ENCODE measurements around the gene EFHC2.
"Not testable (repeated sequence)": the region's sequence is repeated elsewhere in the genome, so short reads cannot be mapped to it uniquely, and the experiment has no call there.

Gene EFHC2

DNA sequence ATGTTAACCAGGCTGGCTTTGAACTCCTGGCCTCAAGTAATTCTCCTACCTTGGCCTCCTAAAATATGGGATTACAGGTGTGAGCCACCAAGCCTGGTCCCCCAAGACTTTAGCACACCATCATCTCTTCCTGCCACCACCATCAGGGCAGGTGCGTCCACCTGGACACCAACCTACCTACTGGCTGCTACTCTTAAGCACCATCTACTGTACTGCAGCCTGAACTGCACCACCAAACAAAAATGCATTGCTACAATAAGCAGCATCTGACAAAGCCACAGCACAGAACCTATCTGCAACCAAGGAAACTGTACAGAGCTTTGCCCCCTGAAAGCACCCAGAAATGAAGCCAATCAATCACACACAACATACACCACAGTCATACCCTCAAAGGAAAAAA is 139.7 kb downstream of the EFHC2 start:
- H3K36me3 ChIP-seq (ENCODE audit: control insufficient read depth, insufficient read depth, low read length) = no peaks in the 10 kb centered on the region
- H3K4me1 ChIP-seq (ENCODE audit: control insufficient read depth, insufficient read depth, low read length) = no peaks in the 10 kb centered on the region
- no peaks in the 10 kb centered on the region for H3K27me3 ChIP-seq (ENCODE audit: control insufficient read depth, insufficient read depth, low read length)
- H3K27ac ChIP-seq (ENCODE audit: low read depth, low read length) = no peak overlapping the region
- no peak overlapping the region for H3K4me3 ChIP-seq (ENCODE audit: low read depth, low read length)
- no peak overlapping the region for H3K9ac ChIP-seq (ENCODE audit: low read length)
- H3K9me3 ChIP-seq (ENCODE audit: control insufficient read depth, insufficient read depth, low read depth, low read length) = no peaks in the 10 kb centered on the region

GRCh38 chrX:44202596-44202995 is 140.9 kb downstream of the EFHC2 start:
- no peaks in the 10 kb centered on the region for H3K36me3 ChIP-seq (ENCODE audit: control insufficient read depth, insufficient read depth, low read length)
- no peak overlapping the region for H3K4me3 ChIP-seq (ENCODE audit: low read depth, low read length)
- H3K9me3 ChIP-seq (ENCODE audit: control insufficient read depth, insufficient read depth, low read depth, low read length) = no peaks in the 10 kb centered on the region
- H3K4me1 ChIP-seq (ENCODE audit: control insufficient read depth, insufficient read depth, low read length) = peaks cover 1% of the 10 kb centered on the region; the same call in 1 of the 2 replicates
- H3K27ac ChIP-seq (ENCODE audit: low read depth, low read length) = no peak overlapping the region
- no peaks in the 10 kb centered on the region for H3K27me3 ChIP-seq (ENCODE audit: control insufficient read depth, insufficient read depth, low read length)
- no peak overlapping the region for H3K9ac ChIP-seq (ENCODE audit: low read length)

DNA sequence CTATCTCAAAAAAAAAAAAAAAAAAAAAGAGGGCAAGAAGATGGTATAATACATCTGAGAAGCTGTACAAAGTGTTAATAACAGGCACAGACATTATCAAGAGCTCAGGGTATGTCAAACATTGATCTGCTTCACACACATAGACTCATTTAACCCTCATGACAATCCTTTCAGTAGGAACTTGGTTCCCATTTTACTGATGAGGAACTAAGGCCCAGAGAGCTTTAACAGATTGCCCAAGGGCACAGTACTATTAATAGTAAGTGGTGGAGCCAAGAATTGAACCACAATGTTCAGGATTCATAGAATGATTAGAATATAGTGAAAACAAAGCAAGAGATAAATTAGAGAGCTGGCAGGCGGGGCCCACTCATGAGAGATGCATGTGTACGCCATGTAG is 154.4 kb downstream of the EFHC2 start:
- no peak overlapping the region for H3K4me3 ChIP-seq (ENCODE audit: low read depth, low read length)
- H3K36me3 ChIP-seq (ENCODE audit: control insufficient read depth, insufficient read depth, low read length) = no peaks in the 10 kb centered on the region
- H3K9ac ChIP-seq (ENCODE audit: low read length) = no peak overlapping the region
- H3K27ac ChIP-seq (ENCODE audit: low read depth, low read length) = no peak overlapping the region
- no peaks in the 10 kb centered on the region for H3K27me3 ChIP-seq (ENCODE audit: control insufficient read depth, insufficient read depth, low read length)
- no peaks in the 10 kb centered on the region for H3K4me1 ChIP-seq (ENCODE audit: control insufficient read depth, insufficient read depth, low read length)
- no peaks in the 10 kb centered on the region for H3K9me3 ChIP-seq (ENCODE audit: control insufficient read depth, insufficient read depth, low read depth, low read length)

- H3K9me3 ChIP-seq (ENCODE audit: control insufficient read depth, insufficient read depth, low read depth, low read length); H3K4me1 ChIP-seq (ENCODE audit: control insufficient read depth, insufficient read depth, low read length); H3K27me3 ChIP-seq (ENCODE audit: control insufficient read depth, insufficient read depth, low read length); H3K36me3 ChIP-seq (ENCODE audit: control insufficient read depth, insufficient read depth, low read length); H3K4me3 ChIP-seq (ENCODE audit: low read depth, low read length); H3K27ac ChIP-seq (ENCODE audit: low read depth, low read length); H3K9ac ChIP-seq (ENCODE audit: low read length): not testable (repeated sequence)
Measured at GRCh38 chrX:44187915-44188314, 155.6 kb downstream of the EFHC2 start.

DNA sequence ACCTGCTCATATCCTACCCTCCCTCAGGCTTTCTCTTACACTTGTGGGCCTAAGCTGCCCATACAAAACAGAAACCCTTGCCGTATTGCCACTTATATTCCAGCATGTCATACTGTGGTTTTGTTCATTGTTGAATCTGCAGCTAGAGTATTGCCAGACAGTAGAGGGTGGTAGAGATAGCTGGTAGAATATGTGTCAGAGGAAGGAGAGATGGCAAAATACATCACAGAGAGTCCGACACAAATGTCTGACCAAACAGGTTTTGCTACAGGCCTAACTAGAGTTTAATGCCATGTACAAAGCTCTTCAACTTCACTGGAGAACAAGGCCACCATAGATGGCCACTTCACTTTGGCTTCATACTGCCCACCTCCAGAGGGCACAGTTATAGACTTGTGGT is 160.1 kb downstream of the EFHC2 start:
- no peak overlapping the region for H3K9ac ChIP-seq (ENCODE audit: low read length)
- H3K27ac ChIP-seq (ENCODE audit: low read depth, low read length) = no peak overlapping the region
- H3K36me3 ChIP-seq (ENCODE audit: control insufficient read depth, insufficient read depth, low read length) = no peaks in the 10 kb centered on the region
- H3K9me3 ChIP-seq (ENCODE audit: control insufficient read depth, insufficient read depth, low read depth, low read length) = no peaks in the 10 kb centered on the region
- no peak overlapping the region for H3K4me3 ChIP-seq (ENCODE audit: low read depth, low read length)
- H3K4me1 ChIP-seq (ENCODE audit: control insufficient read depth, insufficient read depth, low read length) = no peaks in the 10 kb centered on the region
- H3K27me3 ChIP-seq (ENCODE audit: control insufficient read depth, insufficient read depth, low read length) = no peaks in the 10 kb centered on the region; the same call in 1 of the 2 replicates

GRCh38 chrX:44178274-44179053 is 165.0 kb downstream of the EFHC2 start:
- Histone ChIP-seq H3K27ac (ENCODE audit: low read depth, low read length) (no peak overlapping the region), H3K4me3 (ENCODE audit: low read depth, low read length) (no peak overlapping the region), H3K36me3 (ENCODE audit: control insufficient read depth, insufficient read depth, low read length) (no peaks in the 10 kb centered on the region), H3K4me1 (ENCODE audit: control insufficient read depth, insufficient read depth, low read length) (no peaks in the 10 kb centered on the region), H3K9me3 (ENCODE audit: control insufficient read depth, insufficient read depth, low read depth, low read length) (0 out of 2 replicates have a peak, but pooled peaks cover 2% of the 10 kb centered on the region), H3K9ac (ENCODE audit: low read length) (no peak overlapping the region), H3K27me3 (ENCODE audit: control insufficient read depth, insufficient read depth, low read length) (no peaks in the 10 kb centered on the region; the same call in 1 of the 2 replicates)

- Histone ChIP-seq H3K27ac (ENCODE audit: low read depth, low read length) (no peak overlapping the region), H3K4me3 (ENCODE audit: low read depth, low read length) (no peak overlapping the region), H3K27me3 (ENCODE audit: control insufficient read depth, insufficient read depth, low read length) (no peaks in the 10 kb centered on the region; the same call in 1 of the 2 replicates), H3K4me1 (ENCODE audit: control insufficient read depth, insufficient read depth, low read length) (no peaks in the 10 kb centered on the region), H3K36me3 (ENCODE audit: control insufficient read depth, insufficient read depth, low read length) (no peaks in the 10 kb centered on the region), H3K9me3 (ENCODE audit: control insufficient read depth, insufficient read depth, low read depth, low read length) (0 out of 2 replicates have a peak, but pooled peaks cover 2% of the 10 kb centered on the region), H3K9ac (ENCODE audit: low read length) (no peak overlapping the region)
Measured at GRCh38 chrX:44175455-44175854, 168.0 kb downstream of the EFHC2 start.

DNA sequence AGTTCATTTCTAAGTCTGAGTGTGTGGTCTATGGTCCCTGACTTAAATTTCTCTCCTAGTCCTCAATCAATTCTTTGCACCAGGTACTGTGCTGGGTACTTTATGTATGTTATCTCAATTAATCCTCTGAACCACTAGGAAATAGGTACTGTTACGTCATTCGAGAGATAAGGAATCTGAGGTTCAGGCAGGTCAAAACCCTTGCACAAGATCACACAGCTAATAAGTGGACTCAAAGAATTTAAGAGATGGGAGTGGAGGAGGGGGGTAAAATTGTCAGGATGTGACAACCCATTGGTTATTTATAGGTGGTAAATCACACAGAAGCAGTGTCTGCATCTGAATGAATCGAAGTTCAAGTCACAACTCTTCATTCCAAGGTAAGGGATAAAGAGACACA is 169.4 kb downstream of the EFHC2 start:
- Histone ChIP-seq H3K9ac (ENCODE audit: low read length) (no peak overlapping the region), H3K27me3 (ENCODE audit: control insufficient read depth, insufficient read depth, low read length) (no peaks in the 10 kb centered on the region), H3K27ac (ENCODE audit: low read depth, low read length) (no peak overlapping the region), H3K4me1 (ENCODE audit: control insufficient read depth, insufficient read depth, low read length) (no peaks in the 10 kb centered on the region), H3K36me3 (ENCODE audit: control insufficient read depth, insufficient read depth, low read length) (no peaks in the 10 kb centered on the region), H3K9me3 (ENCODE audit: control insufficient read depth, insufficient read depth, low read depth, low read length) (0 out of 2 replicates have a peak, but pooled peaks cover 2% of the 10 kb centered on the region), H3K4me3 (ENCODE audit: low read depth, low read length) (no peak overlapping the region)

DNA sequence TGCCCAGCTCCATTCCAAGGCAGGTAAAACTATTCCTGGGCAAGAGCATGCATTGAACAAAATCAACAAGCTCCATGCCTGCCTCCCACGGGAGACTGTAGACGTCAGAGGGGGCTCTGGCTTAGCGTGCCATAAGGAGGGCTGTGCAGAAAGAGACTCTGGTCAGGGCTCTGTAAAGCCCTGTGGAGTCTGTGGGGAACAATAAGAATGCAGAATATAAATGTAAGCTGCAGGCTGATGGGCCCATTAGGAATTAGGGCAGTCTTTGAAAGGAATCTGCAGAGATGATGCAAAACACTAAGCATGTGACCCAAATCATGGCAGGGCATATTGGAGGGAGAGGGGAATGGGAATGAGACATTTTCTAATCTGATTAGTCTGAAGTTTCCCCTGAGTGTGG is 170.3 kb downstream of the EFHC2 start:
- Histone ChIP-seq H3K27me3 (ENCODE audit: control insufficient read depth, insufficient read depth, low read length) (no peaks in the 10 kb centered on the region), H3K4me1 (ENCODE audit: control insufficient read depth, insufficient read depth, low read length) (no peaks in the 10 kb centered on the region), H3K9me3 (ENCODE audit: control insufficient read depth, insufficient read depth, low read depth, low read length) (0 out of 2 replicates have a peak, but pooled peaks cover 2% of the 10 kb centered on the region), H3K4me3 (ENCODE audit: low read depth, low read length) (no peak overlapping the region), H3K36me3 (ENCODE audit: control insufficient read depth, insufficient read depth, low read length) (no peaks in the 10 kb centered on the region), H3K27ac (ENCODE audit: low read depth, low read length) (no peak overlapping the region), H3K9ac (ENCODE audit: low read length) (no peak overlapping the region)

- no peak overlapping the region for H3K27ac ChIP-seq (ENCODE audit: low read depth, low read length)
- no peaks in the 10 kb centered on the region for H3K36me3 ChIP-seq (ENCODE audit: control insufficient read depth, insufficient read depth, low read length)
- H3K27me3 ChIP-seq (ENCODE audit: control insufficient read depth, insufficient read depth, low read length) = no peaks in the 10 kb centered on the region; the same call in 1 of the 2 replicates
- H3K9ac ChIP-seq (ENCODE audit: low read length) = no peak overlapping the region
- no peaks in the 10 kb centered on the region for H3K4me1 ChIP-seq (ENCODE audit: control insufficient read depth, insufficient read depth, low read length)
- H3K9me3 ChIP-seq (ENCODE audit: control insufficient read depth, insufficient read depth, low read depth, low read length) = no peaks in the 10 kb centered on the region
- H3K4me3 ChIP-seq (ENCODE audit: low read depth, low read length) = no peak overlapping the region
Measured at GRCh38 chrX:44167116-44167515, 176.4 kb downstream of the EFHC2 start.

DNA sequence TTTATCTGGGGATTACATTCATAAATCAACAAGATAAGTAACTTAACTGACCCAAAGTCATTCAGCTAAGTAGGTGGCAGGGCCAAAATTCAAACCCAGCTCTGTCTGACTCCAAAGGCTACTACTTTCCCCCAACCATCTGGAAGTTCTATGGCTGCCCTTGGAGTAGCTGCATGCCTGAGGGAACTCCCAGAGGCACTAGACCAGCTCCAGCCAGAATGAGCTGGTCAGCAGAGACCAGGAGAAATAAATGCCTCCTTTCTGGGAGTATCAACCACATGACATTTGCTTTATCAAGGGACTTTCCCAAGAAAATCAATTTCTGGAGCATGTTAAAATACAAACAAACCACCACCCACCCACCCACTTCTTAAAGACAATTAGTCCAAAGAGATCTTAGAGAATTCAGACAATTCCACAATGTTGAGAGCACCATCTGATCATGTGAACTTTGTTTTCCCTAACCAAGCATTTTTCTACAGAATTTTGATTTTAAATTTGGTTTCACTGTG is 180.5 kb downstream of the EFHC2 start:
- Histone ChIP-seq H3K4me3 (ENCODE audit: low read depth, low read length) (no peak overlapping the region), H3K4me1 (ENCODE audit: control insufficient read depth, insufficient read depth, low read length) (no peaks in the 10 kb centered on the region), H3K27me3 (ENCODE audit: control insufficient read depth, insufficient read depth, low read length) (no peaks in the 10 kb centered on the region; the same call in 1 of the 2 replicates), H3K27ac (ENCODE audit: low read depth, low read length) (no peak overlapping the region), H3K9ac (ENCODE audit: low read length) (no peak overlapping the region), H3K9me3 (ENCODE audit: control insufficient read depth, insufficient read depth, low read depth, low read length) (no peaks in the 10 kb centered on the region), H3K36me3 (ENCODE audit: control insufficient read depth, insufficient read depth, low read length) (no peaks in the 10 kb centered on the region)

All from HUES6 (cell line).